K562 (cell line): ENCODE measurements around the gene MLC1. TPM values are rescaled to one million over a fixed set of nuclear protein-coding genes. Genes with fewer than 3 reads are reported as not detected.
A peak's percentile ranks its signal among the peaks of the same experiment; 100 is the strongest.

Experiments
- BRD9 ChIP-seq: fragments of 450-650 bp; IDR thresholded peaks from 2 replicates; pipeline ENCODE4 v1.6.1; 2018; ENCODE audit warnings: low read depth; ENCODE audit not compliant: partially characterized antibody
- CREM ChIP-seq: IDR thresholded peaks from 2 replicates; pipeline ENCODE4 v1.6.1; 2014; ENCODE audit warnings: antibody characterized with exemption, low read depth
- E2F3 ChIP-seq: fragments of 250-450 bp; sonication (Bioruptor Pico); IDR thresholded peaks from 2 replicates; pipeline ENCODE4 v1.4.0; 2020; ENCODE audit warnings: mild to moderate bottlenecking
- ETV5 ChIP-seq: sonication (generic); formaldehyde crosslinking; IDR thresholded peaks from 2 replicates; pipeline ENCODE4 v1.4.0; 2020; ENCODE audit warnings: low read depth, mild to moderate bottlenecking, missing genetic modification reagents
- FOXM1 ChIP-seq, 2 experiments: fragments of 450-650 bp in 1 of 2; sonication (generic) in 1 of 2; formaldehyde crosslinking in 1 of 2; IDR thresholded peaks; 2 replicates each; pipeline versions ENCODE4 v1.6.1 to v1.9.0; 2017 to 2022; ENCODE audit warnings: low read depth in 2 of 2, mild to moderate bottlenecking in 2 of 2, missing genetic modification reagents in 1 of 2, moderate library complexity in 1 of 2
- HINFP ChIP-seq: fragments of 450-650 bp; conservative IDR thresholded peaks from 2 replicates; pipeline ENCODE4 v1.6.1; 2016; ENCODE audit warnings: missing genetic modification characterization, low read depth, mild to moderate bottlenecking, control low read depth, missing compliant biosample characterization
- HNRNPH1 ChIP-seq: fragments of 200-400 bp; formaldehyde crosslinking; optimal IDR thresholded peaks from 2 replicates; pipeline ENCODE3; 2017; ENCODE audit warnings: low read depth, mild to moderate bottlenecking, low read length, moderate library complexity
- HNRNPLL ChIP-seq: fragments of 200-400 bp; formaldehyde crosslinking; IDR thresholded peaks from 2 replicates; pipeline ENCODE4 v1.6.1; 2017; ENCODE audit warnings: low read length, low read depth, mild to moderate bottlenecking; ENCODE audit not compliant: poor library complexity, severe bottlenecking
- KDM1A ChIP-seq, 2 experiments: fragments of 450-650 bp; IDR thresholded peaks; 2 replicates each; pipeline ENCODE4 v1.6.1; 2016; ENCODE audit warnings: mild to moderate bottlenecking in 2 of 2
- NFYB ChIP-seq: IDR thresholded peaks from 2 replicates; pipeline ENCODE4 v1.6.1; 2011; ENCODE audit warnings: mild to moderate bottlenecking, moderate library complexity; ENCODE audit not compliant: insufficient read length; ENCODE audit errors: extremely low read depth
- NR2F6 ChIP-seq: fragments of 450-650 bp; formaldehyde crosslinking; IDR thresholded peaks from 2 replicates; pipeline ENCODE4 v1.4.0; 2020; ENCODE audit warnings: mild to moderate bottlenecking
- PPARD ChIP-seq: fragments of 250-450 bp; sonication (Bioruptor Pico); IDR thresholded peaks from 2 replicates; pipeline ENCODE4 v1.8.0; 2022; ENCODE audit warnings: inconsistent platforms, mild to moderate bottlenecking, moderate library complexity
- SLC30A9 ChIP-seq: fragments of 250-450 bp; sonication (Bioruptor Pico); IDR thresholded peaks from 2 replicates; pipeline ENCODE4 v1.8.0; 2022; ENCODE audit warnings: mild to moderate bottlenecking, moderate library complexity
- ZBTB1 ChIP-seq: sonication (generic); formaldehyde crosslinking; IDR thresholded peaks from 2 replicates; pipeline ENCODE4 v1.8.1; 2023; ENCODE audit warnings: missing genetic modification reagents, low read depth, mild to moderate bottlenecking, borderline replicate concordance
- ZBTB9 ChIP-seq: fragments of 450-650 bp; formaldehyde crosslinking; IDR thresholded peaks from 2 replicates; pipeline ENCODE4 v1.4.0; 2020; ENCODE audit warnings: mild to moderate bottlenecking, moderate library complexity
- ZNF277 ChIP-seq: fragments of 250-450 bp; sonication (Bioruptor Pico); IDR thresholded peaks from 2 replicates; pipeline ENCODE4 v1.8.0; 2022; ENCODE audit warnings: inconsistent platforms, mild to moderate bottlenecking, moderate library complexity, borderline replicate concordance
- ZNF408 ChIP-seq: fragments of 250-450 bp; sonication (Bioruptor Pico); IDR thresholded peaks from 2 replicates; pipeline ENCODE4 v1.4.0; 2020; ENCODE audit warnings: low read depth, mild to moderate bottlenecking, moderate library complexity
- ZNF431 ChIP-seq: sonication (generic); formaldehyde crosslinking; IDR thresholded peaks from 2 replicates; pipeline ENCODE4 v1.8.0; 2022; ENCODE audit warnings: mild to moderate bottlenecking, missing genetic modification reagents
- polyA plus RNA-seq, 8 experiments: library from polyadenylated mRNA; depleted of rRNA in 4 of 8; stranded (reverse) in 5 of 8; unstranded in 3 of 8; fragments of >200 nt; fragmentation: Nextera tagmentation in 2 of 8; fragmentation: Illumina TruSeq in 1 of 8; extraction: Ambion mirVana in 2 of 8; extraction: Trizol in 1 of 8; gene quantifications; 2 replicates each; pipeline versions ENCODE4 v1.2.1 to v1.2.3, GENCODE V29; 2011 to 2014; ENCODE audit warnings: inconsistent platforms in 1 of 8, missing spikeins in 1 of 8
- total RNA-seq, 7 experiments: library from RNA; depleted of rRNA in 6 of 7; stranded (reverse); fragments of >200 nt in 6 of 7; fragmentation: Illumina TruSeq in 2 of 7; extraction: Trizol in 2 of 7; gene quantifications; 2 replicates each; pipeline versions ENCODE4 v1.2.1 to v1.2.3, GENCODE V29; 2011 to 2021; ENCODE audit warnings: low replicate concordance in 1 of 7
- TF ChIP-seq, protein P1 (sequence below), 2 experiments: fragments of 450-650 bp in 1 of 2; sonication (generic) in 1 of 2; formaldehyde crosslinking; conservative IDR thresholded peaks; 2 replicates each; pipeline versions ENCODE4 v1.4.0 to v1.8.1; 2020 to 2022; ENCODE audit warnings: mild to moderate bottlenecking in 1 of 2, missing genetic modification reagents in 1 of 2
- TF ChIP-seq, protein P2 (sequence below): fragments of 450-650 bp; formaldehyde crosslinking; IDR thresholded peaks from 2 replicates; pipeline ENCODE4 v1.4.0; 2020; ENCODE audit warnings: mild to moderate bottlenecking, mixed read lengths

Gene MLC1
- total and polyA plus RNA-seq, 9 of the 15 experiments (the other 6 are each of a cell fraction or from before 2014, with no cell fraction given): 0.06 to 0.98 (median 0.39) TPM

DNA sequence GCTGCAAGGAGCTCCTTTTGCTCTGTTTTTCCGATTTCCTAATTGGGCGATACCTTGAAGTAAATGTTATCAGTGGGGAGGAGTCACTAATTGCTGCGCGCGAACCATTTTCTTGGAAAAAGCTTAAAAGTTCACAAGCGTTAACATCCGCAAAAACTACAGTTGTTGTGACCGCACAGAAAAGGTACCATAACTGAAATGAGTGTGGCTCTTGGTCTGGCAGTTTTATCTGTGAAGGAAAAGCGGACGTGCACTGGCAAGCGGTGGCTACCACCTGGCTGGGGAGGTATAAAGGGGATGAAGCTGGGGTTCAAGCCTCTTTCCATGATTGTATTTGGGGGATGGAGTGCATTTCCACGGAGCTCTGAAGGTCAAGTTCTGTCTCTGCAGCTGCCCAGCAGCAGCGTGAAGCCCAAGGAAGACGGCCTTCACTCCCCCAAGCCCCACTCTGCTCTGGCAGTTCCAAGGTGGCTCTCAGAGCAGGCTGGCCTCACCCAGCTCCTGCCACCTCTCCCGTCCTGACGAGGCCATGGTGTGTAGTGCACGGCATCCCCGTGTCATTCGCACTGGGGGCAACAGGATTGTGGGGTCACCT, 32.0 kb upstream of the MLC1 start (continued):
- TF ChIP-seq ZBTB9 (CRISPR knock-in tag) (no peak), ZNF431 (no peak), HNRNPLL (no peak), FOXM1 (IDR thresholded peaks at IDR 0.05; ENCODE audit: low read depth) (0 out of 2 replicates have a peak, but pooled peaks have one; percentile 13), FOXM1 (CRISPR knock-in tag; IDR thresholded peaks at IDR 0.05; ENCODE audit: low read depth) (no peak), CREM (no peak), SLC30A9 (CRISPR knock-in tag) (no peak), BRD9 (no peak), KDM1A (IDR thresholded peaks at IDR 0.05) (no peak; a peak in 1 of 4 replicates), NFYB (no peak), ZNF408 (CRISPR knock-in tag) (no peak), HNRNPH1 (no peak), E2F3 (CRISPR knock-in tag) (no peak), HINFP (tag) (no peak), ZBTB1 (CRISPR knock-in tag) (no peak), ETV5 (peak; percentile 49; the same call in 1 of the 2 replicates), NR2F6 (CRISPR knock-in tag) (no peak), PPARD (CRISPR knock-in tag) (no peak), ZNF277 (CRISPR knock-in tag) (no peak)
- TF ChIP-seq, protein P1, sequence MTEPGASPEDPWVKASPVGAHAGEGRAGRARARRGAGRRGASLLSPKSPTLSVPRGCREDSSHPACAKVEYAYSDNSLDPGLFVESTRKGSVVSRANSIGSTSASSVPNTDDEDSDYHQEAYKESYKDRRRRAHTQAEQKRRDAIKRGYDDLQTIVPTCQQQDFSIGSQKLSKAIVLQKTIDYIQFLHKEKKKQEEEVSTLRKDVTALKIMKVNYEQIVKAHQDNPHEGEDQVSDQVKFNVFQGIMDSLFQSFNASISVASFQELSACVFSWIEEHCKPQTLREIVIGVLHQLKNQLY (CRISPR knock-in tag; conservative IDR thresholded peaks at IDR 0.05): no peak
- TF ChIP-seq, protein P2, sequence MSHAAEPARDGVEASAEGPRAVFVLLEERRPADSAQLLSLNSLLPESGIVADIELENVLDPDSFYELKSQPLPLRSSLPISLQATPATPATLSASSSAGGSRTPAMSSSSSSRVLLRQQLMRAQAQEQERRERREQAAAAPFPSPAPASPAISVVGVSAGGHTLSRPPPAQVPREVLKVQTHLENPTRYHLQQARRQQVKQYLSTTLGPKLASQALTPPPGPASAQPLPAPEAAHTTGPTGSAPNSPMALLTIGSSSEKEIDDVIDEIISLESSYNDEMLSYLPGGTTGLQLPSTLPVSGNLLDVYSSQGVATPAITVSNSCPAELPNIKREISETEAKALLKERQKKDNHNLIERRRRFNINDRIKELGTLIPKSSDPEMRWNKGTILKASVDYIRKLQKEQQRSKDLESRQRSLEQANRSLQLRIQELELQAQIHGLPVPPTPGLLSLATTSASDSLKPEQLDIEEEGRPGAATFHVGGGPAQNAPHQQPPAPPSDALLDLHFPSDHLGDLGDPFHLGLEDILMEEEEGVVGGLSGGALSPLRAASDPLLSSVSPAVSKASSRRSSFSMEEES (CRISPR knock-in tag): no peak
